GM18519 (cell line): ENCODE data around the gene CA12.

Source experiments
- ATAC-seq: cut with Tn5 transposase; IDR thresholded peaks from one replicate; pipeline ENCODE4 v1.9.1; 2021; ENCODE audit warnings: mild to moderate bottlenecking, moderate library complexity; ENCODE audit not compliant: unreplicated experiment, low FRiP score

Gene CA12

DNA sequence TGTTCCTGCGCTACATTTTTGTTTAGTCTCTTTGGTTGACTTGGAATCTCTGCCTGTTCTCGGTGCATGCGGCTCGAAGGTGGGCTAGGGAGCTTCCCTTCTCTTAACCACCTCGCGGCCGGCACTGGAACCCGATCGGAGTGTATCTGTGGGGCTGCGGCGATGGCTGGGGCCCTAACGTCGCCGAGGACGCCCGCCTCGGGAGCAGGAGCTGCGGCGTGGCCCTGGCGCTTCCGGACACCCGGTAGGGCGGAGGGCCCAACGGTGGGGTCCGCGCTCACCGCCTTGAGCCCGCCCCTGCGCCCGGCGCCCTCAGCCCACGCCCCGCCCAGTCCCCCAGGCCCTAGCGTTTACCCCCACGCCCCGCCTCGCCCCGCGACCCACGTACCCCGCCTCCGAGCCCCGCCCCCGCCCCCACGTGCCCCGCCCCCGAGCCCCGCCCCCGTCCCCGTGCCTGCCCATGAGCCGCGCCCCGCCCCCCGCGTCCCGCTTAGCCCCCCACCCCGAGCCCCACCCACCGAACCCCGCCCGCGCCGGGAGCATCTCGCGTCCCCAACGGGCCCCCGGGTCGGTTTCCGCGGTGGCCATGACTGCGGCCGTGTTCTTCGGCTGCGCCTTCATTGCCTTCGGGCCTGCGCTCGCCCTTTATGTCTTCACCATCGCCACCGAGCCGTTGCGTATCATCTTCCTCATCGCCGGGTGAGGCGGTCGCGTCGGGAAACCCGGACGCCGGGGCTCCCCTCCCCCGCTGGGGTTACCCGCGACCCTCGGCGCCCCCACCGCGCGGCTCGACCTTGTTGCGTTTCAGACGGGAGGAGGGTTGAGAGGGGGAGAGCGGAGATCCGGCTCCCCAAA, 104.4 kb downstream of the CA12 start, which contains the start of gene APH1B:
TSS of gene APH1B (plus strand) at position 568 of the 855 bp plus-strand sequence. CDS start at position 587, 19 bp downstream.
- ATAC-seq, result peak; percentile 39

DNA sequence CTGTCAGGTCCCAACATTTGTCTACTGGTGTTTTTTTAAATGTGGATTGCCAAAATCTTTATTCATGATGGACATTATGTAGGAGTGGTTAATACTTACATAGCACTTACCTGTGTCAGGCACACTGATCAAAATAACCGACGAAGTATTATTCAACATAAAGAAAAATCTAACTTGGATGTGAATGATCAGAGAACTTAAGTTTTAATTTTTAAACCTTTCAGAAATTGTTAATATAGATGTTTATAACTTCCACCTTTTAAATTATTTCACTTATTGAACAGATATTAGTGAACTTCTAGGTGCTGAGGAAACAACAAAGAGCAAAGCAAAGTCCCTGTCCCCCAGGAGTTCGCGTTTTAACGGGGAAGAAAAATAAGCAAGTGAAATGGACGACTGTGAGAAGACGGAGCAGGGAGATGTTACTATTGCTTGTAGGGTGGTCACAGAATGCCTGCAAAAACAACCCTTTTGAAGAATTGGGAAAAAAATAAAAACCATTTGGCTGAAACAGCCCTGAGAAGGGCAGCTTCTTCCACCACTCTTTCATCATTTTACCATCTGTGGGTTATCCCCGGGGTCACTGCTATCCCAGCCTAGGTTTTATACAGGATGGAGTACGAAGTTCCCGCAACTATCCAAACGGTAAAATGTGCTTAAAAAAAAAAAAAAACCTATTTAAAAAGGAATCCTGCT, 105.2 kb downstream of the CA12 start:
- ATAC-seq, result no peak

DNA sequence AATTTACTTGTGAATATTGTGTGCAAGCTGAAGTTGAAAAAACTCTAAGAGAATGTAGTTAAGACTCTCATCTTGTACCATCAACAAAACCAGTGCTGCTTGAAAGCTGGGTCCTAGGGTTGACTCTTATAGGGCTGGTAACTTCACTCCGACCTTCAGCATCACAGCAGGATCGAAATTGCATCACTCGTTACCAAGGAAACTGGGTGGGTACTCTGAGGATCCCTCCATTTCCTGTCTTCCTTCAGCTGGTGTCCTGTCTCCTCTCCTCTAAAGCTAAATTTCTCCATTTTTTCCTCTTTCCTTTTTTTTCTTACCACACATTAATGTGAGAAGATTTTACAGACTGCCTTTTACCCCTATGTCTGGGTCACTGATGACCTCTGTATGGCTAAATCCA, 107.2 kb downstream of the CA12 start:
- no peak for ATAC-seq
